Vagina (tissue), 2 donors: ENCODE results near the gene PRR23A. TPM values are rescaled to one million over a fixed set of nuclear protein-coding genes. Genes with fewer than 3 reads are reported as not detected.

ENCODE experiments used
- DNase-seq, 2 donors: peaks; one replicate each; pipeline ENCODE4 v3.0.0-alpha.2; 2017; ENCODE audit errors: extremely low spot score in 2 of 2
- H3K27ac ChIP-seq: fragments of 200-600 bp; sonication (generic); one replicate; pipeline ENCODE4 v1.5.1; 2019
- H3K27me3 ChIP-seq: fragments of 200-600 bp; sonication (generic); one replicate; pipeline ENCODE4 v1.5.1; 2019
- H3K36me3 ChIP-seq, 2 donors: fragments of 200-600 bp; sonication (generic); one replicate each; pipeline ENCODE4 v1.5.1; 2017 to 2019
- H3K4me1 ChIP-seq: fragments of 200-600 bp; sonication (generic); one replicate; pipeline ENCODE4 v1.5.1; 2019
- H3K4me3 ChIP-seq, 2 donors: fragments of 200-600 bp; sonication (generic); 1 replicate in 1 of 2; 2 replicates in 1 of 2; pipeline ENCODE4 v1.5.1; 2016 to 2019
- H3K9me3 ChIP-seq: fragments of 200-600 bp; sonication (generic); one replicate; pipeline ENCODE4 v1.5.1; 2019
- POLR2A ChIP-seq, 2 donors: fragments of 450-650 bp; IDR thresholded peaks; one replicate each; pipeline ENCODE4 v1.6.1; 2017; ENCODE audit warnings: antibody characterized with exemption in 2 of 2, mild to moderate bottlenecking in 2 of 2, moderate library complexity in 2 of 2
- POLR2AphosphoS5 ChIP-seq, 2 donors: sonication (generic); formaldehyde crosslinking; IDR thresholded peaks; one replicate each; pipeline ENCODE4 v1.9.0; 2017; ENCODE audit warnings: antibody characterized with exemption in 2 of 2, mild to moderate bottlenecking in 2 of 2, low read depth in 1 of 2; ENCODE audit not compliant: insufficient read depth in 1 of 2
- intact Hi-C: fragments of 100-400 bp; cut with DNase I; formaldehyde crosslinking; loops from one replicate; pipeline ENCODE4 v1.15.1; 2023
- total RNA-seq: library from RNA; depleted of rRNA; stranded (reverse); fragments of >200 nt; gene quantifications from one replicate; pipeline ENCODE4 v1.2.3, GENCODE V29; 2016
- TF ChIP-seq, protein P1 (sequence below), 3 experiments: fragments of 450-650 bp in 2 of 3; fragments of 200-600 bp in 1 of 3; sonication (generic) in 1 of 3; IDR thresholded peaks; one replicate each; pipeline ENCODE4 v1.5.1; 2017 to 2019; ENCODE audit warnings: antibody characterized with exemption in 3 of 3, mild to moderate bottlenecking in 2 of 3, moderate library complexity in 2 of 3

Gene PRR23A
- not detected for total RNA-seq

DNA sequence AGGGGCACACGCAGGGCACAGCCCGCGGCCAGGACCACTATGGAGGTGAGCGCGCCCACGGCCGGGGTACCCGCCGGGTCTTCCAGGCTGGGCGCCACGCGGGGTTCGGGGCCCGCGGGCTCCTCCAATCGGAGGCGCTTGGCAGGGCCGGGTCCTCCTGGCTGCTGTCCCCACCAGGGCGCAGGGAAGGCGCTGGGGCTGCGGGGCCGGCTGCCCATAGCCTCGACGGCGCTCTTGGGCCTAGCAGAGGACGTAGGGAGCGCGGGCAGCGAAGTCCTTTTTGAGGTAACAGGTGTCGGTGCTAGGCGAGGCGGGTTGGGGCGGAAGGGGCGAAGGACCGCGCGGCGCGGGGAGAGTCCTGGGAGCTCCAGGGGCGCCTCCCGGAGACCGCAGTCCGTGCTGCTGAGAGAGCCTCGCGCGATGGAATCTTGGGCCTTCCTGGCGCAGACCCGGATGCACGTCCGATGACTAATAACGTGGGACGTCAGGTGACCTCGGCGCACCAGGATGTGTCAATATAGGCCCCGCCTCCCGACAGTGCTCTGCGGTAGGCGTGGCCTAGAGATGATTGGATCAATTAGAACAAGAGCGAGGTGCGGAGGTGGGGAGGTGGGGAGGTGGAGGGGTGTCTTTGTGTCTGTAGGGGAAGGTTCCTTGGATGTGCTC is at the start of gene PRR23A:
Gene PRR23A (minus strand): TSS at position 218 of the 666 bp plus-strand sequence. CDS start 0 bp downstream, at position 218.
- intact Hi-C loops, result no loop called here
- no peaks in the 10 kb centered on the region for H3K27me3 ChIP-seq
- no peaks in the 10 kb centered on the region for H3K4me1 ChIP-seq
- H3K4me3 ChIP-seq, result no peak within 1 kb of the TSS
- H3K9me3 ChIP-seq, result no peaks in the 10 kb centered on the region
- no peak within 1 kb of the TSS for H3K27ac ChIP-seq
- TF ChIP-seq POLR2A (IDR thresholded peaks at IDR 0.05) (no peak), POLR2AphosphoS5 (IDR thresholded peaks at IDR 0.05; ENCODE audit: insufficient read depth in 1 of 2, low read depth in 1 of 2) (no peak)
- TF ChIP-seq, protein P1, sequence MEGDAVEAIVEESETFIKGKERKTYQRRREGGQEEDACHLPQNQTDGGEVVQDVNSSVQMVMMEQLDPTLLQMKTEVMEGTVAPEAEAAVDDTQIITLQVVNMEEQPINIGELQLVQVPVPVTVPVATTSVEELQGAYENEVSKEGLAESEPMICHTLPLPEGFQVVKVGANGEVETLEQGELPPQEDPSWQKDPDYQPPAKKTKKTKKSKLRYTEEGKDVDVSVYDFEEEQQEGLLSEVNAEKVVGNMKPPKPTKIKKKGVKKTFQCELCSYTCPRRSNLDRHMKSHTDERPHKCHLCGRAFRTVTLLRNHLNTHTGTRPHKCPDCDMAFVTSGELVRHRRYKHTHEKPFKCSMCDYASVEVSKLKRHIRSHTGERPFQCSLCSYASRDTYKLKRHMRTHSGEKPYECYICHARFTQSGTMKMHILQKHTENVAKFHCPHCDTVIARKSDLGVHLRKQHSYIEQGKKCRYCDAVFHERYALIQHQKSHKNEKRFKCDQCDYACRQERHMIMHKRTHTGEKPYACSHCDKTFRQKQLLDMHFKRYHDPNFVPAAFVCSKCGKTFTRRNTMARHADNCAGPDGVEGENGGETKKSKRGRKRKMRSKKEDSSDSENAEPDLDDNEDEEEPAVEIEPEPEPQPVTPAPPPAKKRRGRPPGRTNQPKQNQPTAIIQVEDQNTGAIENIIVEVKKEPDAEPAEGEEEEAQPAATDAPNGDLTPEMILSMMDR (IDR thresholded peaks at IDR 0.05), result no peak
- no peaks in the 10 kb centered on the region for H3K36me3 ChIP-seq
- no peak for DNase-seq

DNA sequence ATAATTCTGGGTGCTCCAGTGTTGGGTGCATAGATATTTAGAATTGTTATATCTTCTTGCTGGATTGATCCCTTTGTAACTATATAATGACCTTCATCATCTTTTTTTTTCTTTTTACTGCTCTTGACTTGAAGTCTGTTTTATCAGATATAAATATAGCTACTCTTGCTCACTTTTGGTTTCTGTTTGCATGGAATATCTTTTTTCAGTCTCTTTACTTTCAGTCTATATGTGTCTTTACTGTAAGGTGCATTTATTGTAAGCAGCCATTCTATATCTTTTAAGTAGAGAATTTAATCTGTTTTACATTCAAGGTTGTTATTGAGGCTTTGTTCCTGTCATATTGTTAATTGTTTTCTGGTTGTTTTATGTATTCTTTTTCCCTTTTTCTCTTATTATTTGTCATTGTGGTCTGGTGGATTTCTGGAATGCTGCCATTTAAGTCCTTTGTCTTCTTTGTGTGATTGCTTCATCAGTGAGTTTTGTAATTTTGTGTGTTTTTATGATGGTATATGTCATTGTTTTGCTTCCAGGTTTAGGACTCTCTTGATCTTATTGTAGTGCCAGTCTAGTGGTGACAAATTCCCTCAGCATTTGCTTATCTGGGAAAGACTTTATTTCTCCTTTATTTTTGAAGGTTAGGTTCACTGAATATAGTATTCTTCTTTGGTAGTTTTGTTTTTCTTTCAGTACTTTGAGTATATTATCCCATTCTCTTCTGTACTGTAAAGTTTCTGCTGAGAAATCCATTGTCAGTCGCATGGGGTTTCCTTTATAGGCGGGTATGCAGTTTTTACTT is 46.9 kb upstream of the PRR23A start:
- no peak overlapping the region for H3K4me3 ChIP-seq
- intact Hi-C loops, result no loop called here
- DNase-seq, result no peak
- H3K9me3 ChIP-seq, result peaks cover 7% of the 10 kb centered on the region
- TF ChIP-seq, protein P1 (IDR thresholded peaks at IDR 0.05), result no peak
- TF ChIP-seq POLR2AphosphoS5 (IDR thresholded peaks at IDR 0.05; ENCODE audit: insufficient read depth in 1 of 2, low read depth in 1 of 2) (no peak), POLR2A (IDR thresholded peaks at IDR 0.05) (no peak)
- no peaks in the 10 kb centered on the region for H3K27me3 ChIP-seq
- H3K4me1 ChIP-seq, result no peaks in the 10 kb centered on the region
- no peak overlapping the region for H3K27ac ChIP-seq
- no peaks in the 10 kb centered on the region for H3K36me3 ChIP-seq

DNA sequence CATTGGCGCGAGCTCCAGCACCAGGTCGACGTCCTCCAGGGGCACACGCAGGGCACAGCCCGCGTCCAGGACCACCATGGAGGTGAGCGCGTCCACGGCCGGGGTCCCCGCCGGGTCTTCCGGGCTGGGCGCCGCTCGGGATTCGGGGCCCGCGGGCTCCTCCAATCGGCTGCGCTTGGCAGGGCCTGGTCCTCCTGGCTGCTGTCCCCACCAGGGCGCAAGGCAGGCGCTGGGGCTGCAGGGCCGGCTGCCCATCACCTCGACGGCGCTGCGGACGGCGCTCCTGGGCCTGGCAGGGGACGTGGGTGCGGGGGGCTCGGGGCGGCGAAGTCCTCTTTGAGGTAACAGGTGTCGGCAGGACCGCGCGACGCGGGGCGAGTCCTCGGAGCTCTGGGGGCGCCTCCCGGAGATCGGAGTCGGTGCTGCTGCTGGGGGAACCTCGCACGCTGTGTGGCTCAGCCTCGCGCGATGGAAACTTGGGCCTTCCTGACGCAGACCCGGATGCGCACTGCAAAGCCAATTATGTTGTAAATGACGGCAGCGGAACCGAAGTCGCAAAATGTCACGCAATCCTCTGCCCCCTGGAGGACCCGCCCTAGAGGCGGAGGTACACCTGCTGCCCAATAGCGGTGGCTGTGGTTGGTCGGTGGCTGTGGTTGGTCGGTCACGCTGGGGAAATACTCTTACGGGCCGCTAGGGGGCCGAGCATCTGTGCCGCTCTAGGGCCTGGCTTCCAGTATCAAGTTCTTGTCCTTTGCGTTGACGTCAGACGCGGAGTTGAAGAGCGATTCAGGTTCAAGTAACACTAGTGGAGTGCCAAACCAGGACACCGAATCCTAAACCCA is 38.5 kb upstream of the PRR23A start, which contains the start of gene PRR23C:
Gene PRR23C (minus strand): TSS at position 527 of the 845 bp plus-strand sequence. CDS start 272 bp downstream, at position 255.
- Histone ChIP-seq H3K27me3 (no peaks in the 10 kb centered on the region), H3K4me3 (no peak within 1 kb of the TSS), H3K27ac (no peak within 1 kb of the TSS), H3K4me1 (no peaks in the 10 kb centered on the region), H3K9me3 (no peaks in the 10 kb centered on the region), H3K36me3 (no peaks in the 10 kb centered on the region)
- intact Hi-C loops, result no loop called here
- DNase-seq, result no peak
- TF ChIP-seq, protein P1 (IDR thresholded peaks at IDR 0.05), result no peak
- TF ChIP-seq POLR2AphosphoS5 (IDR thresholded peaks at IDR 0.05; ENCODE audit: insufficient read depth in 1 of 2, low read depth in 1 of 2) (no peak), POLR2A (IDR thresholded peaks at IDR 0.05) (no peak)

GRCh38 chr3:139043554-139044365 is 37.7 kb upstream of the PRR23A start:
- intact Hi-C loops, result no loop called here
- TF ChIP-seq, protein P1 (IDR thresholded peaks at IDR 0.05), result no peak
- TF ChIP-seq POLR2A (IDR thresholded peaks at IDR 0.05), result no peak
- TF ChIP-seq POLR2AphosphoS5 (IDR thresholded peaks at IDR 0.05; ENCODE audit: insufficient read depth in 1 of 2, low read depth in 1 of 2), result no peak
- Histone ChIP-seq H3K4me1 (no peaks in the 10 kb centered on the region), H3K36me3 (no peaks in the 10 kb centered on the region), H3K27me3 (no peaks in the 10 kb centered on the region), H3K27ac (no peak overlapping the region), H3K4me3 (no peak overlapping the region), H3K9me3 (no peaks in the 10 kb centered on the region)
- DNase-seq, result no peak
